Kidney tubule cell (primary cell): ENCODE data around the gene PRDM16.

ENCODE experiments used
- DNase-seq: peaks from one replicate; pipeline ENCODE4 v3.0.0-alpha.2; 2018; ENCODE audit warnings: low spot score

PRDM16 gene

GRCh38 chr1:3433596-3434320 lies 364.8 kb downstream of the PRDM16 start:
- DNase-seq: no peak

DNA sequence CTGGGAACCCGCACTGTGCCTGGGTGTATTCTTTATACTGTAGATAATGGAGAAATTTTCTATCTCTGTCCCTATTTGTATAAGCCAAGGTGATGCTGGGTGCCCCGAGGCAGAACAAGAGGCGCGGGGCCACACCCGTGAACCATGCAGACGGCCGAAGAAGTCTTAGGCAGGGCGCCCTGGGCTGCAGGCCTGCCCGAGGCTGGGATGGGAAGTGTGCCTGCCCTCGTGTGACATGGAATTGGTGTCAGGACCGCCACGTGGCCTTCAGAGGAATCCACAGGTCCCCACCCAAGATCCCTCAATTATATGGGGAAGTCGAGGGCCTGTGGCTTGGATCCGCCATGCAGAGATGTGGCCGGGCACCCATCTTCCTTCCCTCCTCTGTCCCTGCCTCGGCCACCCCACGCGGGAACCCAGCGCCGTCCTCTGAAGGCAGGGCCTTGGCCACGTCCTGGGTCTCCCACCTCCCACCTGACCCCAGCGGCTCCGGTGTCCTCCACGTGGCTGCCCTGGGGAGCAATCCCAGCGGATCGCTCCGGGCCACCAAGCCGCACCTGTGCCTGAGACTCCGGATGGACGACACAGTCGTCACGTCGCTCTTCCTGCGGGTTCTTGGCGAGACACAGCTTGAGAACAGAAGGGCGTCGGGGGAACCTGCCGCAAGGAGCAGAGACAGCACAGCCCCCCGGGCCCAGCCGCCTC lies 365.6 kb downstream of the PRDM16 start:
- DNase-seq: no peak

GRCh38 chr1:3435666-3436065 lies 366.7 kb downstream of the PRDM16 start:
- DNase-seq: no peak

- DNase-seq: no peak
These were observed 367.4 kb downstream of the PRDM16 start for GRCh38 chr1:3436451-3436850.

GRCh38 chr1:3436901-3437300 lies 367.9 kb downstream of the PRDM16 start:
- no peak for DNase-seq

DNA sequence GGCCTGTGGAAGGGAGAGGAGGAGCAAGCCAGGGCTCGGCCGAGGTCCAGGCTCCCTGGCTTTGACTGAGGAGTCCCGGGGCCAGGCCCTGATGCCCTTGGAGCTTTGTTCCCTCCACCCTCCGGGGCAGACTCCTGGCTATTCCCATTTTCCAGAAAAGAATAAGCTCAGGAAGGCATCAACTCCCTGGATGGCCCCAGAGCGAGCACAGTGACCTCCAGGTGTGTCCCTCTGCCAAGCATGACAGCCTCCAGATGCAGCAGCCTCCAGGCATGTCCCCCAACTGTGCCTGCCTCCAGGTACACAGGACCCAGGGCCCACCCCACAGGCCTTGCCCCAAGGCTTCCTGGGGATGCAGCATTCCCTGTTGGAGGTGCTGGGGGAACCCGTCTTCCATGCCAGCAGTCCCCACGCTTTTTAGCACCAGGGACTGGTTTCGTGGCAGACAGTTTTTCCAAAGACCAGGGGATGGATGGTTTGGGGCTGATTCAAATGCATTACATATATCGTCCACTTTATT lies 369.7 kb downstream of the PRDM16 start:
- DNase-seq: no peak

DNA sequence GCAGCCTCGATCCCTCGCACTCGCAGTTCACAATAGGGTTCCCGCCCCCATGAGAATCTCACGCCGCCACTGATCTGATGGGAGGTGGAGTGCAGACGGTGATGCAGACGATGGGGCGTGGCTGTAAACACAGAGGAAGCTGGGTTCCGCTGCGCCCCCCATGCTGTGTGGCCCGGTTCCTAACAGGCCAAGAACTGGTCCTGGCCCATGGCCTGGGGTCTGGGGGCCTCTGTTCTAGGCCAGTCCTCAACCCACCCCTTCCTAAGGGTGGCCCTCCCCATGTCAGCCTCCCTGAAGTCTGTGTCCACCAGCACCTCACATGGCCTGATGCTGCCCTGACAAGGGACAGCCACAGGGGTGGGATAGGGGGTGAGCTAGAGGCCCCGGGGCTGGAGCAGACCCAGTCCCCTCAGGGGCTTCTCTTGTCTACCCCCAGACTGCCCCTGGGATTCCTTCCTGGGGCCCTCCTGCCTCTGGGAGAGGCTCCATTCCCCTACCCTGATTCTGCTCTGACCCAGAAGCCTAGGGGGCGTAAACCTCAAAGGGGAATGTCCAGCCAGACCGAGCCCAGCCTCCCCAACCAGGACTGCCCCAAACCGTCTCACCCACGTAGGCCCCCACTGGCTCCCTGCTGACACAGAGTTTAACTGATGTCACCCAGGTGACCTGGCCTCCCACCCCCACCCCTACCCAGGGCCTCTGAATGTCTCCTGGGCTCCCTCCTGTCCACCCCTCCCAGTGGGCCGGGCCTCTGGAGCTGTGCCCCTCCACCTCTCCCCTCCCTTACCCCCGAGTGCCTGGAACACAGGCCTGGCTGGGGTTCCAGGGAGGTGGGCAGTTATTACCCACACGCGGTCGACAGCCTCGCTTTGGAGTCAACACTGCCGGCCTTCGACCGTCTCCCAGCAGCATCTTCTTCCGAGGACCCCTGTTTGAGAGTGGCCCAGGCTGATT lies 370.6 kb downstream of the PRDM16 start:
- DNase-seq: no peak

- no peak for DNase-seq
These were observed 371.3 kb downstream of the PRDM16 start for GRCh38 chr1:3440300-3440681.

DNA sequence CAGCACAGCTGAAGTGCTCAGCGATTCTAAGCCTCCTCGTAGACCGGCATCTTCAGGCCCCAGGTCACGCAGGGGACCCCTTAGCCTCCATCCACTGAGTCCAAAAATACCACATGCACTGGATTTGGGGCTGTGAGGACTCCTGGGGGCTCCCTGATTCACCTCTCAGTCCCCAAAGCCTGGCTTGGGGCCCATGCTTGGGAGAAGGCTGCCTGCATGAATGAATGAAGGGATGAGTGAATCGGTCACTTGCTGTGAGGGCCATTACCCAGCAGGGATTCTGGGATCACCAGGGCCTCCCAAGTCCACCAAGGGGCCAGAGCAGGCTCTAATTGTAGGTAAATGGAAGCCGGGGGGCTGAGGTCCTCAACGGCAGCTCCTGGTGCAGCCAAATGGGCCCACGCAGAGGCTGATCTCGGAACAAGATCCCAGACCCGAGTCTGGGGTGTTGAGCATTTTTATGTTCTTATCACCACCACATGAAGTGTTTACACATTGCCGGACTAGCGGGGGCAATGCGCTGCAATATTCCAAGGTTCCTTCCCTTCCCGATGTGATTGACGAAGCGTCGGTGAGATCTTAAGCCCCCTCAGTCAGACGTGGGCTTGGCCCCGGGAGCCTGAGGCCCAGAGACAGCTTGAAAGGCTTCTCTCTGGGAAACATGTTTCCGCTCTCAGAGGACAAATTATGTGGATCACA lies 371.9 kb downstream of the PRDM16 start:
- no peak for DNase-seq

DNA sequence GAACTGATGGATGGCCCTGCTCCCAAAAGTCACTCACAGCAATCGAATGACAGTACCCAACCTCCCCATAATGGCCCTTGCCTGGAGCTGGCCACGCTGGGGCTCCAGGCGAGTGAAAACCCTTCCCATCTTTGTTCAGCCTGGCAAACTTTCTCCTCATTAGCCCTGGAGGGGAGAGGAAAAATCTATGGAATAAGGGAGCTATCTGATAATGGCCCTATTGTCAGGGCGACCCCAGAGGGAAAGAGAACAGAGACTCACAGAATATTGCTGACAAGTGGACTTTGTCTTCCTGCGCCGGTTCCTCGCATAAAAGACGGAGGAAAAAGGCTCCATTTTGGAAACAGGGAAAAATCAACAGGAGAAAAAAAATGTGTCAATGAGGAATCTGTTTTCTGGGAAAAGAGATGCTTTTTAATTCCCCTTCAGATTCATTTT lies 372.4 kb downstream of the PRDM16 start:
- DNase-seq: no peak

GRCh38 chr1:3441880-3442279 lies 372.9 kb downstream of the PRDM16 start:
- DNase-seq: no peak

DNA sequence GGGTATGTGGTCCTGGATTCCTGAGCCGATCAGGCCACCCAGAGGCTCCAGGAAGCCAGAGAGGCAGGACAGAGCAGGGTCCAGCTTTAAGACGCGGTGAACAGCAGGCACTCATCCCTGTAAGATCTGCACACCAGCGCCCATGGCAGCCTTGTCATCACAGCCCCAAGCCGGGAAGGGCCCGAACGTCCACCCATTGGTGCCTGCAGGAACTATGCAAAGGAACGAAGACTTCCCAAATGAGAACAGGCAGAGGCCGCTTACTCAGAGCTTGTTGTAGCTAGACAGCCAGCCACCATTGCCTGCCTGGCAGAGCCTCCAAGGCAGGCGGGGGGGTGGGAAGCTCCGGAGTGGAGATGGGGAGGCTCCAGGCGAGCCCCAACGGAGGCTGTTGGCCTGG lies 373.3 kb downstream of the PRDM16 start:
- no peak for DNase-seq

GRCh38 chr1:3442901-3443300 lies 373.9 kb downstream of the PRDM16 start:
- no peak for DNase-seq

DNA sequence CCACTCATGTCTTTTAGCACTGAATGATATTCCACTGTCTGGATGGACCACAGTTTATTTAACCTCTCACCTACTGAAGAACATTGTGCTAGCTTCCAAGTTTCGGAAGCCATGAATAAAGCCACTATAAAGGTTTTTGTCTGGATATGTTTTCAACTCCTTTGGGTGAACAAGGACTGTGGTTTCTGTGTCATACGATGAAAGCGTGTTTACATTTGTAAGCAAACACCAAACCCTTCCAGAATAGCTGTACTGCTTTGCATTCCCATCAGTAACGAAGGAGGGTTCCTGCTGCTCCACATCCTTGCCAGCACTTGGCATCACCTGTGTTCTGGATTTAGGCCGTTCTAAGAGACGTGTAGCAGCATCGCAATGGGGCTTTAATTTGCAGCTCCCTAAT lies 374.8 kb downstream of the PRDM16 start:
- no peak for DNase-seq

DNA sequence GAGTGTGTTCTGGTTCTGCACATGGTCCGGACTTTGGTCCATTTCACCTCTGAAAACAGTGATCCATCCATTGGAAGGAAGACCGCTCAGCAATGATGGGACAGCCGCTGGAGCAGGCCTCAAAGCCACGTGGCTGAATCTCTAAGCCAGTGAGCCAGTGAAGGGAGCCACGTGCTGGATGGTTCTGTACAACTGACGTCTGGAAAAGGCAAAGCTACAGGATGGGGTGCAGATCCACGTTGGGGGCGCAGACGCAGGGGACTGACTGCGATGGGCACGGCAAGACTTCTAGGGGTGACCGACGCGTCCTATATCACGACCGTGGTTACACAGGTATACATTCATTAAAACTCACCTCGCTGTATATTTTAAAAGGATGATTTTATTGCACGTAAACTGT lies 375.3 kb downstream of the PRDM16 start:
- no peak for DNase-seq

DNA sequence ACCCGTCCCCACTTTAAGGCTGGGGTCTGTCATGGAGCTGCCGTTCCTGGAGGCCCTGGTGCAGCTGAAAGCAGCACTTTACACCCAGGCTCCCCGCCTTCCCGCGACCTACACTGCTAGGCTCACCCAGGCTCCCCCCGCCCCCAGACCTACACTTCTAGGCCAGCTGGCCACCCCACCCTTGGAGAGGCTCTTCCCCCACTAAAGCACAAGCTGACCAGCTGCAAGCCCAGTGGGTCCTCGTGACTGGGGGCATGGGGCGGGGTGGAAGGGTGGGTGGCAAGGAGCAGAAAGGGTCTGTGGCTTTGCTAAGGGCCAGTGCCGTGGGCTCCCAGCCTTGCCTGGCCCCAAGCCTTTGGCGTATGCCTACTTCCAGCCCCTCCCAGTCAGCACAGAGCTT lies 375.7 kb downstream of the PRDM16 start:
- no peak for DNase-seq

- no peak for DNase-seq
These were observed 381.3 kb downstream of the PRDM16 start for GRCh38 chr1:3450202-3450863.

DNA sequence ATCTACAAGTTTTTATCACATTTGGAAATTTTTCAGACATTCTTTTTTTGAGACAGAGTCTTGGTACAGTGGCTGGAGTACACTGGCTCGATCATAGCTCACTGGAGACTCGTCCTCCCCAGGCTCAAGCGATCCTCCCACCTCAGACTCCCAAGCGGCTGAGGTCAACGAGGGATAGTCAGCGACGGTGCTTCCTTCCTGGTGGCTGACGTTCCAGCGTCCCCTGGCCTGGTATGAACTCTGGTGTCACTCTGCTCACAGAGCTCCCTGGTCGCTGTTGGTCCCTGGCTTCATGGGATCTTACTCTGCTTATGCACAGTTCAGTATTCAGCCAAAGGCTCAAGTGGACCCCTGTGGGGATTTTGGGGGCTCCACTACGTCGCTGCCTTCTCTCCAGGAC lies 382.0 kb downstream of the PRDM16 start:
- no peak for DNase-seq

DNA sequence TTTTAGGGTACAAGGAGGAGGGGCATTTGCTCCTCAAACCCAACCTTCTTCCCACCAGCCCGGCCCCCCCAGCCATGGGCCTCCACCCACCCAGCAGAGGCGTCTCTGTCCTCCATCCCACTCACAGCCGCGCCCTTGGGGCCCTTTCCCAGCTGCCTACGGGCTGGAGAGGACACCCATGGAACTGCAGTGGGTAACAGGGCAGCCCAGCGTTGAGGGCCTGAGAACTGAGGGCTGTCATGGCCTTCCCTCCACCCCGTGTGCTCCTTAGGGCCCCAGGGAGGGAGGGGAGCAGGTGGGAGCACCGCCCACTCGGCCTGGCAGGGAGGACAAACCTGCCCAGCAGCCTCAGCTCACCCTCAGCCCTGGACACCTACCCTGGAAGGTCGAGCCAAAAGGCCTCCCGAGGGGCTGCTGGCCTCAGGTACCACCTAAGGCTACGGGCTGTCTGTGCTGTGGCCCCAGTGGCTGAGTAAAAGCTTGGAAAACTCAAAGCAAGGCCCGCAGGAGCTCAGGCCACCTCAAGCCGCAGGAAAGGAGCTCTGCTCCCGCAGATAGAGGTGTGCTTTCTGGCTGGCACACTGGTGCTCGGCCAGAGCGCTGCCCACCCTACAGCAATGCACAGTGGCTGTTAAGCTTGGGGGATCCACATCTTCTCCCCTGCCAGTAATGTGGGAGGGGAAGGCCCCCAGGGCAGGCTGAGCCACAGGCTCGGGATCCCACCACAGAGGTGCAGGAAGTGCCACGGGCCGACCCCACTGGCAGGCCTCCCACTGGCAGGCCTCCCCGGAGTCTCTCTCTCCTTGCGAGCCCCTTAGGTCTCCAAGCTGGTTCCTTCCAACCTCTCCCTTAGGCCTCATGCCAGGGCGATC lies 383.2 kb downstream of the PRDM16 start:
- no peak for DNase-seq

DNA sequence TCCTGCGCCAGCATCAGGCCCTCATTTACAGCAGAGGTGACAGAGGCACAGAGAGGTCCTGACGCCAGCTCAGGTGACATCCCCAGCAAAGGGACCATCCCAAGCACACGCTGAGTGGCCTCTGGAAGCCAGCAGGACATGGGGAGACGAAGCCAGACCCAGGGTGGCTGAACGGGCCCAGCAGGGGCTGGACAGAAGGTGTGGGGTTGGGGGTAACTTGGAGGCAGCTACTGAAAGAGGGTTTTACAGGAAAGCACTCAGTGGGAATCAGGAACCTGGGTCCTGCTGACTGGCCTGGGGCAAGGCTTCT lies 383.8 kb downstream of the PRDM16 start:
- DNase-seq: no peak
